HUDEP-2 (cell line): ENCODE measurements around the gene PHLDB2.

Experiments
- DNase-seq, 76 experiments: peaks; one replicate each; lab custom pipeline; 2025; ENCODE audit not compliant: unreplicated experiment in 76 of 76; lab: John Stamatoyannopoulos, UW

The PHLDB2 gene

GRCh38 chr3:111954228-111954990, 95.3 kb downstream of the PHLDB2 start:
- no peak for DNase-seq

GRCh38 chr3:111955876-111956275, 96.8 kb downstream of the PHLDB2 start:
- DNase-seq = no peak

- DNase-seq = no peak
Observed at GRCh38 chr3:111956449-111956848, 97.4 kb downstream of the PHLDB2 start.

GRCh38 chr3:111956995-111957734, 98.1 kb downstream of the PHLDB2 start:
- DNase-seq = no peak

- no peak for DNase-seq
Observed at GRCh38 chr3:111961461-111962164, 102.5 kb downstream of the PHLDB2 start.

GRCh38 chr3:111963424-111963823, 104.4 kb downstream of the PHLDB2 start:
- DNase-seq = no peak

GRCh38 chr3:111965484-111965883, 106.4 kb downstream of the PHLDB2 start:
- no peak for DNase-seq

- no peak for DNase-seq
Observed at GRCh38 chr3:111967068-111967467, 108.0 kb downstream of the PHLDB2 start.

GRCh38 chr3:111967651-111968274, 108.7 kb downstream of the PHLDB2 start:
- peak in 62 of 76 experiments; percentile 2 to 74 (median 44) for DNase-seq

GRCh38 chr3:111968319-111969054, 109.4 kb downstream of the PHLDB2 start:
- DNase-seq = no peak

- no peak for DNase-seq
Observed at GRCh38 chr3:111970376-111970775, 111.3 kb downstream of the PHLDB2 start.

GRCh38 chr3:111971533-111972130, 112.6 kb downstream of the PHLDB2 start:
- no peak for DNase-seq

- no peak for DNase-seq
Observed at GRCh38 chr3:111972891-111973290, 113.8 kb downstream of the PHLDB2 start.

- DNase-seq = no peak
Observed at GRCh38 chr3:111975131-111975530, 116.1 kb downstream of the PHLDB2 start.

GRCh38 chr3:111976254-111976653, 117.2 kb downstream of the PHLDB2 start:
- DNase-seq = no peak

GRCh38 chr3:111978583-111979433, 119.7 kb downstream of the PHLDB2 start, which contains the start of gene ABHD10:
Gene ABHD10 (plus strand): TSS chr3:111979026. CDS start chr3:111979062, 36 bp downstream.
- DNase-seq = peak in 74 of 76 experiments; percentile 34 to 94 (median 88)

- peak in 12 of 76 experiments; percentile 6 to 53 (median 28) for DNase-seq
Observed at GRCh38 chr3:111979434-111980038, 120.5 kb downstream of the PHLDB2 start.

GRCh38 chr3:111980716-111981456, 121.8 kb downstream of the PHLDB2 start:
- DNase-seq = no peak
